ENCODE data around the gene TLNRD1. TPM values are rescaled to one million over a fixed set of nuclear protein-coding genes. Genes with fewer than 3 reads are reported as not detected.

Gene TLNRD1
- total RNA-seq, 1 experiment from 2014 or later, result 19.3 TPM

- no peak overlapping the region for H3K4ac ChIP-seq (ENCODE audit: low read depth, low read length)
- peaks cover 2% of the 10 kb centered on the region; the same call in 1 of the 2 replicates for H3K4me1 ChIP-seq (ENCODE audit: insufficient read depth, low read length)
- Mint-ChIP-seq H3K4me1 (peaks cover 25 to 27% of the 10 kb centered on the region in 2 experiments), H3K36me3 (ENCODE audit: insufficient read depth in 1 of 3, low read depth in 3 of 3) (peaks cover 17 to 38% (median 35%) of the 10 kb centered on the region in 3 experiments), H3K27ac (no peak overlapping the region), H3K27me3 (ENCODE audit: low read depth) (no peaks in the 10 kb centered on the region), H3K4me3 (no peak overlapping the region), H3K9me3 (no peaks in the 10 kb centered on the region)
- H3K56ac ChIP-seq (ENCODE audit: insufficient read length, low read depth, low read length), result no peak overlapping the region
- H2AFZ ChIP-seq (ENCODE audit: low read length), result no peak overlapping the region
- H4K5ac ChIP-seq (ENCODE audit: insufficient read length, low read depth, low read length), result no peak overlapping the region
- H2BK20ac ChIP-seq (ENCODE audit: low read depth, low read length, poor library complexity, severe bottlenecking), result no peak overlapping the region
- no peaks in the 10 kb centered on the region for H3K27me3 ChIP-seq (ENCODE audit: insufficient read depth, low read length)
- TF ChIP-seq, protein P1, sequence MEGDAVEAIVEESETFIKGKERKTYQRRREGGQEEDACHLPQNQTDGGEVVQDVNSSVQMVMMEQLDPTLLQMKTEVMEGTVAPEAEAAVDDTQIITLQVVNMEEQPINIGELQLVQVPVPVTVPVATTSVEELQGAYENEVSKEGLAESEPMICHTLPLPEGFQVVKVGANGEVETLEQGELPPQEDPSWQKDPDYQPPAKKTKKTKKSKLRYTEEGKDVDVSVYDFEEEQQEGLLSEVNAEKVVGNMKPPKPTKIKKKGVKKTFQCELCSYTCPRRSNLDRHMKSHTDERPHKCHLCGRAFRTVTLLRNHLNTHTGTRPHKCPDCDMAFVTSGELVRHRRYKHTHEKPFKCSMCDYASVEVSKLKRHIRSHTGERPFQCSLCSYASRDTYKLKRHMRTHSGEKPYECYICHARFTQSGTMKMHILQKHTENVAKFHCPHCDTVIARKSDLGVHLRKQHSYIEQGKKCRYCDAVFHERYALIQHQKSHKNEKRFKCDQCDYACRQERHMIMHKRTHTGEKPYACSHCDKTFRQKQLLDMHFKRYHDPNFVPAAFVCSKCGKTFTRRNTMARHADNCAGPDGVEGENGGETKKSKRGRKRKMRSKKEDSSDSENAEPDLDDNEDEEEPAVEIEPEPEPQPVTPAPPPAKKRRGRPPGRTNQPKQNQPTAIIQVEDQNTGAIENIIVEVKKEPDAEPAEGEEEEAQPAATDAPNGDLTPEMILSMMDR (conservative IDR thresholded peaks at IDR 0.05), result no peak
- no peak overlapping the region for H2BK15ac ChIP-seq (ENCODE audit: low read depth, low read length)
- H3K18ac ChIP-seq (ENCODE audit: insufficient read length, low read depth, low read length), result no peak overlapping the region
- H3K27ac ChIP-seq (ENCODE audit: insufficient read length, low read depth, low read length), result no peak overlapping the region
- no peak overlapping the region for H3T11ph ChIP-seq (ENCODE audit: low read length)
- H3K79me1 ChIP-seq (ENCODE audit: insufficient read depth, low read depth, low read length, poor library complexity, severe bottlenecking), result peaks cover 16% of the 10 kb centered on the region
- H3K79me2 ChIP-seq (ENCODE audit: insufficient read depth, low read length), result peaks cover 24% of the 10 kb centered on the region; the same call in 1 of the 2 replicates
- no peak overlapping the region for H2AK5ac ChIP-seq (ENCODE audit: insufficient read length, low read length)
- no peak overlapping the region for H3K14ac ChIP-seq (ENCODE audit: insufficient read depth, low read length)
- H4K20me1 ChIP-seq (ENCODE audit: control insufficient read depth, insufficient read depth, insufficient read length), result no peaks in the 10 kb centered on the region
- H2BK12ac ChIP-seq (ENCODE audit: insufficient read length, low read depth, low read length), result no peak overlapping the region
- no peak for DNase-seq
- H4K8ac ChIP-seq (replicated peaks; ENCODE audit: insufficient read length, low read depth, low read length), result no peak overlapping the region
- H3K9ac ChIP-seq (ENCODE audit: extremely low read depth, insufficient read length, low read length), result no peak overlapping the region
- no peak overlapping the region for H2BK5ac ChIP-seq (ENCODE audit: insufficient read length, low read length)
- no CpG with 5 or more reads among the region's 5 CpGs for WGBS (ENCODE audit: extremely low coverage, insufficient read length, low lambda C conversion rate)
- H4K91ac ChIP-seq (ENCODE audit: insufficient read length, low read depth, low read length), result no peak overlapping the region
- no peaks in the 10 kb centered on the region for H3K23me2 ChIP-seq (ENCODE audit: insufficient read length, low read depth, low read length, poor library complexity, severe bottlenecking)
- H3K9me3 ChIP-seq (ENCODE audit: control insufficient read depth, low read depth, low read length), result no peaks in the 10 kb centered on the region
- H2BK120ac ChIP-seq (ENCODE audit: low read depth, low read length, poor library complexity, severe bottlenecking), result no peak overlapping the region
- H3K23ac ChIP-seq (ENCODE audit: insufficient read length, low read depth, low read length), result no peak overlapping the region
- no peak overlapping the region for H3K4me2 ChIP-seq (ENCODE audit: insufficient read depth, insufficient read length, low read length)
These were observed 17.9 kb upstream of the TLNRD1 start for GRCh38 chr15:80982839-80983238.
